RWPE2 (cell line): ENCODE data around the gene DNAH8.
A peak's percentile ranks its signal among the peaks of the same experiment; 100 is the strongest.

Experiments
- ATAC-seq: fragments of 200-7000 bp; cut with Tn5 transposase; 3 replicates; pipeline ENCODE4 v1.9.1; 2021; ENCODE audit warnings: low read depth
- DNase-seq: peaks from one replicate; pipeline ENCODE4 v3.0.0-alpha.2; 2020; ENCODE audit warnings: low spot score
- H3K27ac ChIP-seq: fragments of 450-650 bp; 2 replicates; pipeline ENCODE4 v1.5.1; 2017; ENCODE audit warnings: mild to moderate bottlenecking; ENCODE audit not compliant: poor library complexity, severe bottlenecking
- H3K27me3 ChIP-seq: fragments of 250-450 bp; sonication (Bioruptor Pico); 2 replicates; pipeline ENCODE4 v1.5.1; 2021; ENCODE audit warnings: mild to moderate bottlenecking, moderate library complexity; ENCODE audit not compliant: insufficient read depth, poor library complexity, severe bottlenecking
- H3K36me3 ChIP-seq: fragments of 250-450 bp; sonication (Bioruptor Pico); 2 replicates; pipeline ENCODE4 v1.5.1; 2020; ENCODE audit warnings: low read depth, mild to moderate bottlenecking, moderate library complexity
- H3K4me1 ChIP-seq: fragments of 250-450 bp; sonication (Bioruptor Pico); 2 replicates; pipeline ENCODE4 v1.5.1; 2021; ENCODE audit warnings: mild to moderate bottlenecking, moderate library complexity; ENCODE audit not compliant: insufficient read depth, poor library complexity, severe bottlenecking
- H3K4me3 ChIP-seq: fragments of 250-450 bp; sonication (Bioruptor Pico); 2 replicates; pipeline ENCODE4 v1.5.1; 2021; ENCODE audit warnings: mild to moderate bottlenecking, moderate library complexity; ENCODE audit not compliant: severe bottlenecking
- H3K9me3 ChIP-seq: fragments of 250-450 bp; sonication (Bioruptor Pico); 2 replicates; pipeline ENCODE4 v1.5.1; 2021; ENCODE audit warnings: mild to moderate bottlenecking, moderate library complexity; ENCODE audit not compliant: severe bottlenecking
- TF ChIP-seq, protein P1 (sequence below): fragments of 450-650 bp; IDR thresholded peaks from one replicate; pipeline ENCODE4 v1.5.1; 2017; ENCODE audit warnings: mild to moderate bottlenecking, moderate library complexity; ENCODE audit not compliant: poor library complexity, severe bottlenecking

DNAH8 gene

DNA sequence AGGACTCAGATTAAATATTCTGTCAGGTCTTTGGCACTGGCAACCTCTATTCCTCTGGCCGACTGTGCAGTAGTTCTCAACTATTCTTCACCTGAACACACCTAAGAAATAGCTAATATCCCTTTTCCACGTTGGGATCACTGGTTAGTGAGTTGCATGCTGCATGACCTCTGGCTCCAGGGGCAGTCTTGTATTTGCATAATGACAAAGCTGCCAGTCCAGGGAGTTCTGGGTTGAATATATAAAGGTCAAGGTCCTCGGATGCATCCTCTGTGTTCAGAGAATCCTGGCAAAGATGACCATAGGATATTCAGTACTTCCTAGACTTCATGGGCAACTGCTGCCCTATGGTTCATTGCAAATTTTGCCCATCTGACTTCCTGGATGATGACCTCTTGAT is 131.2 kb downstream of the DNAH8 start:
- ATAC-seq (no peak), DNase-seq (no peak)

DNA sequence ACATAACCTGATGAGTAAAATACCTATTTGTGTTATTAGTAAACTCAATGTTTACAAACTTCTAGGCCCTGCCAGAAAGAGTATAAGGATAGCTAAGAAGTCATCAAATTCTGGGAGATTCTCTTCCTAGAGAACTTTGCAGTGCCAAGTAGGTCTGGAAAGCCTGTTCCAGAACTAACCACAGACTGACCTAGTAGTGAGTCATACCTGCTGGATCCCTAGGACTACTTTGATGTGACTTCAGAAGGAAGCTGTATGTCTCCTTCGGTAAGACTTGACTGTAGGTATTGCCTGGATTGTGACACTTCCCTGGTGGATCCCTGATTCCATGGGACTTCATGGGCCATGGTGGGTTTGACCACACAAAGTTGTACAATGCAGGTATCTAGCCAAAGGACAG is 131.7 kb downstream of the DNAH8 start:
- TF ChIP-seq, protein P1, sequence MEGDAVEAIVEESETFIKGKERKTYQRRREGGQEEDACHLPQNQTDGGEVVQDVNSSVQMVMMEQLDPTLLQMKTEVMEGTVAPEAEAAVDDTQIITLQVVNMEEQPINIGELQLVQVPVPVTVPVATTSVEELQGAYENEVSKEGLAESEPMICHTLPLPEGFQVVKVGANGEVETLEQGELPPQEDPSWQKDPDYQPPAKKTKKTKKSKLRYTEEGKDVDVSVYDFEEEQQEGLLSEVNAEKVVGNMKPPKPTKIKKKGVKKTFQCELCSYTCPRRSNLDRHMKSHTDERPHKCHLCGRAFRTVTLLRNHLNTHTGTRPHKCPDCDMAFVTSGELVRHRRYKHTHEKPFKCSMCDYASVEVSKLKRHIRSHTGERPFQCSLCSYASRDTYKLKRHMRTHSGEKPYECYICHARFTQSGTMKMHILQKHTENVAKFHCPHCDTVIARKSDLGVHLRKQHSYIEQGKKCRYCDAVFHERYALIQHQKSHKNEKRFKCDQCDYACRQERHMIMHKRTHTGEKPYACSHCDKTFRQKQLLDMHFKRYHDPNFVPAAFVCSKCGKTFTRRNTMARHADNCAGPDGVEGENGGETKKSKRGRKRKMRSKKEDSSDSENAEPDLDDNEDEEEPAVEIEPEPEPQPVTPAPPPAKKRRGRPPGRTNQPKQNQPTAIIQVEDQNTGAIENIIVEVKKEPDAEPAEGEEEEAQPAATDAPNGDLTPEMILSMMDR, result no peak

More for the DNA sequence above, 131.2 kb downstream of the DNAH8 start:
- Histone ChIP-seq H3K36me3 (no peaks in the 10 kb centered on the region), H3K4me3 (no peak overlapping the region), H3K4me1 (no peaks in the 10 kb centered on the region), H3K9me3 (no peaks in the 10 kb centered on the region), H3K27ac (no peak overlapping the region), H3K27me3 (no peaks in the 10 kb centered on the region)
- TF ChIP-seq, protein P1, result no peak

DNA sequence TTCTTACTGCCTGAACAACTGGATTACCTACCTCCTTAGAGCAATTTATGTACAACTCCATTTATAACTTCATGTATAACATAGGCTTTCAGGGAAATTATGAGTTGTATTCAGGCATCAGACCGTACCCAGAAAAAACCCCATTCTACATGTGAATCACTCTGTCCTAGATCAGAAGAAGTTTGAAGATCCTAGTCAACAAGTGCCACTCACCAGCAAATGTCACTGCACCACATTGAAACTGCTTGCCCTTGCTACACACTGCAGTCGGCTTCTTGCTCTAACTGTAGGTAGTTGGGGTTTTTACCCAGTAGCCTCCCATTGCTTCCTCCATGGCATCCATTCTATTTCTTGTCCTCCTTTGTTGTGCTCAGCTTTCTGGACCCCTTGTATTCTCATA is 132.4 kb downstream of the DNAH8 start:
- no peaks in the 10 kb centered on the region for H3K9me3 ChIP-seq
- H3K27me3 ChIP-seq, result no peaks in the 10 kb centered on the region
- H3K27ac ChIP-seq, result no peak overlapping the region
- ATAC-seq (no peak), DNase-seq (no peak)
- no peaks in the 10 kb centered on the region for H3K36me3 ChIP-seq
- H3K4me1 ChIP-seq, result no peaks in the 10 kb centered on the region
- no peak overlapping the region for H3K4me3 ChIP-seq
- TF ChIP-seq, protein P1, result no peak

More for the DNA sequence above, 131.7 kb downstream of the DNAH8 start:
- Histone ChIP-seq H3K4me3 (no peak overlapping the region), H3K36me3 (no peaks in the 10 kb centered on the region), H3K27me3 (no peaks in the 10 kb centered on the region), H3K9me3 (no peaks in the 10 kb centered on the region), H3K27ac (no peak overlapping the region), H3K4me1 (no peaks in the 10 kb centered on the region)
- ATAC-seq (peak; percentile 88), DNase-seq (no peak)

DNA sequence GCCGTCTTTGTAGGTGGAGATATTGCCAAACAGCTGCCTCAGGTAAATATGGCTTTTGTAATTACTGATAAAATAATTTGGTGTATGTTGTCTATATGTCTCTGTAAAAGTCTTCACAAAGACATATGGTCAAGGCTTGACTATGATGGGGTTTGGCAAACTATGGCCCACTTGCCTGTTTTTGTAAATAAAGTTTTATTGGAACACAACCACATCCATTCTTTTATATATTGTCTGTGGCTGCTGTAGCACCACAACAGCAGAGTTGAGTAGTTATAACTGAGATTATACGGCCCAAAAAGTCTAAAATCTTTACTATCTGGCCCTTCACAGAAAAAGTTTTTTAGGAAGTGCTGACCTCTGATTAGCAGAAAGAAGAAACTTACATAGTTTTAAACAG is 133.6 kb downstream of the DNAH8 start:
- ATAC-seq (no peak), DNase-seq (no peak)
- no peaks in the 10 kb centered on the region for H3K9me3 ChIP-seq
- no peaks in the 10 kb centered on the region for H3K36me3 ChIP-seq
- no peaks in the 10 kb centered on the region for H3K27me3 ChIP-seq
- no peak overlapping the region for H3K4me3 ChIP-seq
- H3K4me1 ChIP-seq, result no peaks in the 10 kb centered on the region
- no peak overlapping the region for H3K27ac ChIP-seq
- TF ChIP-seq, protein P1, result no peak

DNA sequence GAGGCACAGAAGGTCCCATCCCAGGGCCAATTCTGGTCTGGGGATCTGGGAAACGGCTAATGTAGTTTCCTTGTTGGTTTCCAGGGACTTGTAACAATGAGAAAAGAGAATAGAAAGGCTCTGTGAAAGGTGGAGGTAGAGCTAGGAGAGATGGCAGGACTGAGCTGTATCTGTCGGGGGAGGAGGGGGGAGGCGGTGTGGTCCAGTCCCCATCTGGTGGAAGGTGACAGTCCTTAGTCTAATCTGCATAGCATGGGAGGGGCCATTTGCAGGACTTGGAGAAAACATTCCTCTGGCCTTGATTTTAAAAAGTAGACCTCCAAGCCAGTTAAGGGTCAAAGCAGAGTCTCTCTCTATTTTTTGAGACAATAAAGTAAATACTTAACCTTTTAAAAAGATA is 137.1 kb downstream of the DNAH8 start:
- TF ChIP-seq, protein P1, result no peak
- no peaks in the 10 kb centered on the region for H3K4me1 ChIP-seq
- no peak overlapping the region for H3K27ac ChIP-seq
- DNase-seq (no peak), ATAC-seq (no peak)
- no peak overlapping the region for H3K4me3 ChIP-seq
- no peaks in the 10 kb centered on the region for H3K36me3 ChIP-seq
- H3K9me3 ChIP-seq, result no peaks in the 10 kb centered on the region
- no peaks in the 10 kb centered on the region for H3K27me3 ChIP-seq
